Measurements from ENCODE around the gene PAX5.
A peak's percentile ranks its signal among the peaks of the same experiment; 100 is the strongest.

Gene PAX5

DNA sequence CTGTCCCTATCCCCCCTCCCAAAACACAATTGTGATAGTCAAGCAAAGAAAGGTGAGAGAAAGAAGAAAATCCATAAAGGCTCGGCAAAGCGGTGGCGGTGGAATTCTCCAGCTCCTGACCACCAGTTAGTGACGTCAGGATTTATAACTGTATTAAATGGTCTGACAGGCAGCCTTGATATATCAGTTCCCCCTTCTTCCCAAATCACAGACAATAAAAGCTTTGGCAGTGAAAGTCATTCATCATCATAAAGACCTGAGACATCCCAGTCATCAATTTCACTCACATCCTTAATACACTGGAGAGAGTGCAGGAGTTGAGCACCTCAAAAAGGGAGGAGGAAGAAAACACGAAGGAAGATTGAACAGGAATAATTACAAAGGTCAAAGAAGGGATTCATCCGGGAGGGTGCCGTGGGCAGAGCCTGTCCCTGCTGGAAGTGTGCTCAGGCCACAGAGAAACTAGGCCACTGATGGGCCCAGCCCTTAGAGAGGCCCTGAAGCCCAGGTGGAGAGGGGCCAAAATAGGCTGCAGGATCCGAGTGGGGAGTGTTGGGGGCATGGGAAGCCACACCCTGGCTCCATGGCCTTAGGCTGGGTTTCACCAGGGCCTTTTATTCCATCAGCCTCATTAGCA lies 131.9 kb downstream of the PAX5 start:
- peaks cover 21% of the 10 kb centered on the region for H3K4me1 ChIP-seq (ENCODE audit: control insufficient read depth, insufficient read depth, low read length)
- no peaks in the 10 kb centered on the region for H3K36me3 ChIP-seq (ENCODE audit: control insufficient read depth in 2 of 2, insufficient read depth in 1 of 2, low read length in 2 of 2)
- no peak overlapping the region for H3K4me3 ChIP-seq (ENCODE audit: low read depth, low read length)
- CTCF ChIA-PET: interaction anchor here (1.2 to 3.9 kb wide), 3 partner anchors 10 to 89 kb away, joined by 4 to 31 read pairs (median 6); no protein-coding TSS in a partner anchor
- no peaks in the 10 kb centered on the region for H3K9me3 ChIP-seq (ENCODE audit: control insufficient read depth, insufficient read depth, low read depth, low read length)
- H3K27ac ChIP-seq (ENCODE audit: extremely low read depth, low read depth, low read length): no peak overlapping the region
- POLR2A ChIA-PET: no interaction called here
- TF ChIP-seq ZNF558 (tag by site-specific recombination; IDR thresholded peaks at IDR 0.05) (no peak), SP7 (tag by site-specific recombination; IDR thresholded peaks at IDR 0.05) (peak; percentile 91), SP2 (tag by site-specific recombination; IDR thresholded peaks at IDR 0.05) (no peak), ZIC2 (tag by site-specific recombination; IDR thresholded peaks at IDR 0.05) (no peak), ZNF670 (tag by site-specific recombination; IDR thresholded peaks at IDR 0.05; ENCODE audit: low read depth) (no peak), ZNF600 (tag by site-specific recombination; IDR thresholded peaks at IDR 0.05) (0 out of 2 replicates have a peak, but pooled peaks have one; percentile 14), OSR2 (tag by site-specific recombination; IDR thresholded peaks at IDR 0.05) (peak; percentile 39; the same call in 1 of the 2 replicates), GFI1B (tag by site-specific recombination; IDR thresholded peaks at IDR 0.05) (no peak), GLI4 (tag by site-specific recombination; IDR thresholded peaks at IDR 0.05) (no peak), KLF16 (tag by site-specific recombination; IDR thresholded peaks at IDR 0.05) (peak; percentile 56; the same call in 1 of the 2 replicates), ZNF791 (tag by site-specific recombination; IDR thresholded peaks at IDR 0.05) (no peak), ZNF423 (tag by site-specific recombination; IDR thresholded peaks at IDR 0.05) (no peak), ZNF157 (tag by site-specific recombination; IDR thresholded peaks at IDR 0.05) (no peak), ZNF768 (tag by site-specific recombination; IDR thresholded peaks at IDR 0.05) (no peak), ZNF23 (tag by site-specific recombination; IDR thresholded peaks at IDR 0.05; ENCODE audit: borderline replicate concordance) (no peak), WT1 (tag by site-specific recombination; IDR thresholded peaks at IDR 0.05) (0 out of 2 replicates have a peak, but pooled peaks have one; percentile 24), MEIS1 (CRISPR knock-in tag; IDR thresholded peaks at IDR 0.05; ENCODE audit: borderline replicate concordance) (0 out of 2 replicates have a peak, but pooled peaks have one; percentile 28), ZNF785 (tag by site-specific recombination; IDR thresholded peaks at IDR 0.05) (no peak), ZSCAN5A (tag by site-specific recombination; IDR thresholded peaks at IDR 0.05) (no peak), ZBTB48 (tag by site-specific recombination; IDR thresholded peaks at IDR 0.05) (no peak), PRDM1 (tag by site-specific recombination; IDR thresholded peaks at IDR 0.05) (peak; percentile 21; the same call in 1 of the 2 replicates), ZNF843 (tag by site-specific recombination; IDR thresholded peaks at IDR 0.05) (0 out of 2 replicates have a peak, but pooled peaks have one; percentile 22), ZNF692 (tag by site-specific recombination; IDR thresholded peaks at IDR 0.05) (no peak), ZNF366 (tag by site-specific recombination; conservative IDR thresholded peaks at IDR 0.05) (peak; percentile 45; the same call in 1 of the 2 replicates), ZNF645 (tag by site-specific recombination; IDR thresholded peaks at IDR 0.05) (no peak), ZNF629 (tag by site-specific recombination; IDR thresholded peaks at IDR 0.05) (peak; percentile 41), ZNF26 (tag by site-specific recombination; IDR thresholded peaks at IDR 0.05) (no peak), ZNF274 (IDR thresholded peaks at IDR 0.05; ENCODE audit: low read length) (no peak), ZNF274 (tag by site-specific recombination; IDR thresholded peaks at IDR 0.05; ENCODE audit: borderline replicate concordance) (no peak)
- TF ChIP-seq, protein P1, sequence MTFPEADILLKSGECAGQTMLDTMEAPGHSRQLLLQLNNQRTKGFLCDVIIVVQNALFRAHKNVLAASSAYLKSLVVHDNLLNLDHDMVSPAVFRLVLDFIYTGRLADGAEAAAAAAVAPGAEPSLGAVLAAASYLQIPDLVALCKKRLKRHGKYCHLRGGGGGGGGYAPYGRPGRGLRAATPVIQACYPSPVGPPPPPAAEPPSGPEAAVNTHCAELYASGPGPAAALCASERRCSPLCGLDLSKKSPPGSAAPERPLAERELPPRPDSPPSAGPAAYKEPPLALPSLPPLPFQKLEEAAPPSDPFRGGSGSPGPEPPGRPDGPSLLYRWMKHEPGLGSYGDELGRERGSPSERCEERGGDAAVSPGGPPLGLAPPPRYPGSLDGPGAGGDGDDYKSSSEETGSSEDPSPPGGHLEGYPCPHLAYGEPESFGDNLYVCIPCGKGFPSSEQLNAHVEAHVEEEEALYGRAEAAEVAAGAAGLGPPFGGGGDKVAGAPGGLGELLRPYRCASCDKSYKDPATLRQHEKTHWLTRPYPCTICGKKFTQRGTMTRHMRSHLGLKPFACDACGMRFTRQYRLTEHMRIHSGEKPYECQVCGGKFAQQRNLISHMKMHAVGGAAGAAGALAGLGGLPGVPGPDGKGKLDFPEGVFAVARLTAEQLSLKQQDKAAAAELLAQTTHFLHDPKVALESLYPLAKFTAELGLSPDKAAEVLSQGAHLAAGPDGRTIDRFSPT (tag by site-specific recombination; IDR thresholded peaks at IDR 0.05): no peak
- TF ChIP-seq, protein P2, sequence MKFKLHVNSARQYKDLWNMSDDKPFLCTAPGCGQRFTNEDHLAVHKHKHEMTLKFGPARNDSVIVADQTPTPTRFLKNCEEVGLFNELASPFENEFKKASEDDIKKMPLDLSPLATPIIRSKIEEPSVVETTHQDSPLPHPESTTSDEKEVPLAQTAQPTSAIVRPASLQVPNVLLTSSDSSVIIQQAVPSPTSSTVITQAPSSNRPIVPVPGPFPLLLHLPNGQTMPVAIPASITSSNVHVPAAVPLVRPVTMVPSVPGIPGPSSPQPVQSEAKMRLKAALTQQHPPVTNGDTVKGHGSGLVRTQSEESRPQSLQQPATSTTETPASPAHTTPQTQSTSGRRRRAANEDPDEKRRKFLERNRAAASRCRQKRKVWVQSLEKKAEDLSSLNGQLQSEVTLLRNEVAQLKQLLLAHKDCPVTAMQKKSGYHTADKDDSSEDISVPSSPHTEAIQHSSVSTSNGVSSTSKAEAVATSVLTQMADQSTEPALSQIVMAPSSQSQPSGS (tag by site-specific recombination; IDR thresholded peaks at IDR 0.05; ENCODE audit: low read depth): peak; percentile 87

Data from HEK293 (cell line).